HG03571 (cell line): ENCODE results near the gene TLR8.

Experiments used
- ATAC-seq: cut with Tn5 transposase; IDR thresholded peaks from one replicate; pipeline ENCODE4 v1.9.1; 2021; ENCODE audit not compliant: unreplicated experiment

The TLR8 gene

DNA sequence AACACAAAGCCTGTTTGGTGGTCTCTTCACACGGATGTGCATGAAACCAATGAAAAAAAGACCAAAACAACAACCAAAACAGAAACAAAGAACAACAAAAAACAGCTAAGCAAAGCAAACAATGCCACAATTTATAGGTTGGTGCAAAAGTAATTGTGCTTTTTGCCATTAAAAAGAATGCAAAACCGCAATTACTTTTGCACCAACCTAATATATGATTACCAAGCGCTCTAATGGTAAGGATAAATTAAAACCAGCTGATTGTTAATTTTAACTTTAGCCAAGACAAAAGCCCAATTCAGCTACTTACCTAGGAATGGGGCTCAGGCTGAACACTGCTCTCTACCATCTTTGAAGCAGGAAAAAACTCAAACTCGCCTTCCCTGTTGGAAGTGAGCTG is 39.1 kb downstream of the TLR8 start:
- no peak for ATAC-seq

DNA sequence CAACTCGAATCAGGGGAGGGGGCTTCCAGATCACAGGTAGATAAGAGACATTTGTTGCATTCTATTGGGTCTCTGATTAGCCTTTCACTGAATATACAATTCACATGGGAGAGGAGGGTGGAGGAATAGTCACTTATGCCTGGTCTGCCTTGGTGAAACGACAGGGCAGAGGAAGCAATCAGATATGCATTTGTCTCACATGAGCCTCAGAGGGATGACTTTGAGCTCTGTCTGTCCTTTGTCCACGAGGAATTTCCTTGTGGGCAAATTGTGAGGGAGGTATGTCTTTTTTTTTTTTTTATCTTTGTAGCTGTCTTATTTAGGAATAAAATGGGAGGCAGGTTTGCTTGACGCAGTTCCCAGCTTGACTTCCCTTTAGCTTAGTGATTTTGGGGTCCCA is 40.0 kb downstream of the TLR8 start:
- ATAC-seq, result no peak

DNA sequence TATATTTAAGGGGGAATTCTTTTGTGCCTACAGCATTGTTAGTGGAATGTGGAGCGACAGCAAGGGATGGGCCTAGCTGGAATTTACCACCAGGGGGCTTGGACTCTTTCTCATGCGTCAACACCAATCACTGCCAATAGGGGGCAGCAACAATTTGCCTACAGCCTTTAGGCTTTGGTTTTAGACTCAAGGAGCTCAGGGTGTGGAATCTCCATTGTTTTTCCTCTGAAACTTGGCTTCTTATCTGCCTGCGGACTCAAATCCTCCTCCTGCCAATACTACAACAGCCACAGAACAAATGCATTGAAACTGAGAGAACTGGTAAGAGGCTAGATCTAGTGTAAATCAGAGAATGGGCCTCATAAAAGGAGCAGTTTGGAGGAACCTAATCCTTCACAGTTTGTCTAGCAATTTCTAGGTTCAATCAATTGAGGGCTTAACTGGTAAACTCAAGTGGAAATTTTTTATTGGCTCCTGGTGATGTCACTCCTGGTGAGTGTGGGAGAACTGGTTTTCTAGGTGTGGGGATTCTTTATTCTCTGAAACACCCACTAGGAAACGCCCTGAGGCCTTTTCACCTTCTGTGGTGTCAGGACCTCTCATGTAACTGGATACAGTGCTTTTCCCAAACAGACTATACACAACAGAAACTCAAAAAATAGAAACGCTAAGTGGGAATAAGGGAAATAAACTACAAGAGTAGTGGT is 40.6 kb downstream of the TLR8 start:
- no peak for ATAC-seq

DNA sequence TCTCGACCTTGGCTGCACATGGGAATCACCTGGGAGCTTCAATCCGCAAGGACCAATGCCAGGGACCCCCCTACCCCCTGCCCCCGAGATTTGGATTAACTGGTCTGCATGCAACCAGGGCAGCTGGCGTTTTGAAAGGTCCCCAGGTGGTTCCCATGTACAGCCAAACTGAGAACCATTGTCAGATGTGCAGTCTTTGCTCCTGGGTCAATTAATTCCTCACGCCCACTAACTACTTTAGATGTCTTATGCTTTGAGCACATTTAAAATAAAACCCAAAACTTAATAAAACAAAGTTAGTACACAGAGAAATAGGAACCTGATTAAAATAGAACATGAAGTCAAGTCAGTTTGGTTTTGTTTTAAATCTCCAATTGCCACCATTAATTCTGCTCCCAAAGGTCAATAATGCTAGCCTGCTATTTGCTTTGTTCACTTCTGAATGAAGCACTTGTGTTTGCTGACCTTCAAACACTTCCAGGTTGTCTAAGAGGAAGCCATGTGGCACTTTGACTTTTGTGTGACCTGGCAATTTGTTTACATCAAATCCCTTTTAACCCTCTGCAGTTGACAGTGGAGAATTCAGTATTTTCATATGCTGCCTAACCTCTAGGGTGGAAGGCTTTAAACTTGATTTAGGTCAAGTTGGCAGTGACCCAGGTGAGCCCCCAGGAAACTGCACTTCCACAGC is 41.3 kb downstream of the TLR8 start:
- no peak for ATAC-seq

DNA sequence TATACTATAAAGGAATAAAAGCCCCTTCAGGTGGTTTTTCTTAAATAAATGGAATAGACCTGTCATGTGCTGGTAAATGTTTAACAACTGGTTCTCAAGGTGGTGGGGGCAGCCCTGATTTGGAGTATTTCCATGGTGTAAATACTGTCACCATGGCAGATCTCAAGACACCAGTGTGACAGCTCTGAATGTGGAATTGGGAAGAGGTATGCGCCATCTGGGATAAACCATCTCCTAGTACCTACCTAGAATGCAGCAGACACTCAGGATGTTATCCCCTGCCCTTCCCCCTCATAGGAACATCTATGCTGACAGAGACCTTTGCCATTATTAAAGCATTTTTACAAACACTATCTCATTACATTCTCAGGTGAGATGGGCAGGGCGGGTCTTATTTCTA is 42.1 kb downstream of the TLR8 start:
- no peak for ATAC-seq

DNA sequence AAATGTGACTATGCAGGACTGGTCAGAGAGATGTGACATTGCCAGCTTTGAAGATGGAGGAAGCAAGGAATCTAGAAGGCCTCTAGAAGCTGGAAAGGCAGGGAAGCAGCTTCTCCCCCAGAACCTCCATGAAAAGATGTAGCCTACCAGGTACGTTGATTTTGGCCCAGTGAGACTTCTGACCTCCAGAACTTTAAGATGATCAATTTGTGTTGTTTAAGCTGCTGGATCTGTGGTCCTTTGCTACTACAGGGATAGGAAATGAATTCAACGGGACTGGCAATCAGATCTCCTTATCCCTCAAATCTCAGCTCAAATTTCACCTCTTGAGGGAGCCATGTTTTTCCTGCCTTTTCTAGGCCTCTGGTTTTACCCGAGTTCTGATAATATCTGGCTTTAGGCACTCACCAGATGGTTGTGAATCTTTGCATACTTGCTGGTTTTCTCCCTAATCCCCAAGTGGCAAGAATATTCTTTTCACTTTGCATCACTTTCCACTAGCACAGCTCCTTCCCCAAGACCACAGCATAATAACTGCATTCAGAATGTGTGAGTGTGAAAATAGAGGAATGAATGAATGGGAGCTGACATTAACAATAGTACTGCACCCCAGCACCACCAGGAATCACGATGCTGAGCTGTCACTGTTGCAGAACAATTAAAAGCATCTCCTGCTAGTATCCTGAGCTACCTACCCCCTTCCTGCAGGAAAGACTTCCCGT is 42.9 kb downstream of the TLR8 start:
- ATAC-seq, result no peak

DNA sequence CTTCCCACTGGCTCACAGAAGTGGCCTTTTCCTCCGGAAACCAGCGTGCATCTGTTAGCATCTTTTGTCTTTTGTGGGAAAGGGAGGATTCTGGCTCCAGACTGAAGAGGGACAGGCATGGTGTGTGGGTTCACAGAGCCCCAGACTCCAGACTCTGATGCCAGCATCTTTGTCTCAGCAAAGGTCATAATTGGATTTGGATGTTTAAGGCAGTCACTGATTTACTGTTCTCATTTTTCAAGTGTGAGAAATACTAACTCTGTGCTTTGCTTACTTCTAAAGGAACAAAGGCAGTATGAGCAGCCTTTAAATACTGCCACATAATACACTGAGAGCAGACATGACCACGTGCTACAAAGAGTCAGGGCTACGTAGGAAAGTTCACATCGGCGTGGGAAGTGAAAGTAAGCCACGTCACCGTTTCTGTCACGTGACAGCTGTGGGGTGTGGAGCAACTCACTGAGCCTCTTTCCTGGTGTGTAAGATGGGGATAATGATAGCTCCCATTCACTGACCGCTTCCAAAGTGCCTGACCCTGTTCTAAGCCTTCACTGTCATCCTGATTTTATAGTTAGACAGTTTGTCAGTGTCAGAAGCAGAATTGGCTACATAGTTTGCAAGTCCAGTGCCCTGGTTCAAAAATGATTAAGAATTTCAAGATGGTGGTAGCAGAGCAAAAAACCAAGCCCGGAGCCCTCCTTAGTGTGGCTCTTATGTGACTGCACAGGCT is 43.7 kb downstream of the TLR8 start:
- peak; percentile 57 for ATAC-seq

DNA sequence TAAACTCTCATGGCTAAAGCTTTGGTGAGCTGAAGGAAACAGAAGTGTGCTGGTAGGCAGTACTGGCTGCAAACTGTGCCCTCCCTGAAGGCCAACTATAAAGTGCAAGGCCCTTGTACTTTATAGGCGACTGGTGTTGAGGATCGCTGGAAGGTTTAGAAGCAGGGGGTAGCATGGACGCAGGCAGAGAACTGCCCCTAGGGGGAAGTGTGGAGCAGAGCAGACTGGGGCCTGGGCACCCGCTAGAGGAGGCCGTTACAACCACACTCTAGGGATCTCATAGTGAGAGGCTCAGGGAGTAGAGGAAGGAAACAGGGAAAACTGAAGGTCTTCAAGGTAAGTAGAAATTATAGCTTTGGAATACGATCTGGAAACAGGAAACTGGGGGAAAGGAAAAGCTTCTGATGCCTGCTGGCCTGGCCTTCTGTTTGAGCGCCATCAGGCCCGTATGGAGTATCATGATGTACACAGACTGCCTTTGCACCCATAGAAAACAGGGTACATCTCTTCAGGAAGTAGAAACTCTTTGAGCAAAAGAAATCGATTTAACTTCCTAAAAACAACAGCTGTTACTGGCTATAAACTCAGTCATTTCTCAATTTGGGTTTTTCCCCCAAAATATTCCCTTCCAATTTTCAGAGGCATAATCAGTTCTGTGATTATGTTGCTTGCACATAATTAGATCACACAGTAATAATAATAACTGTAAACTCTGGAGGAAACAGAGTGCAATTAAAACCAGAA is 44.6 kb downstream of the TLR8 start:
- ATAC-seq, result peak; percentile 55

DNA sequence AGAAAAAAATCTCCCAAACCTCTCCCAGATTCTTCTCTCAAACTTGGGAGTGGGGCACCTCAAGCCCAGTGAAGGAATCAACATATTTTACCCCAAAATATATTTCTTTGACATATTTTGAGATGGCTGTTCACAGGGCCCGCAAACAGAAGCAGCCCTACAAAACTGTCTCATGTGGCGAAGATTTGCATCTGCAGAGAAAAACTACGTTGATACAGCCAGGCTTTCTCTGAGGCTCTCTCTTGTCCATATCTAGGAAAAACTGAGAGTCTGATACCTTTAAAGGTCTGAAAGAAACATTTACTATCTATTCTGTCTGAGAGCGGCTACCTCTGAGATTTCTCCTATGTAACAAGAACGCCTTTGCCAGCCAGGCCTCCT is 45.2 kb downstream of the TLR8 start:
- no peak for ATAC-seq

DNA sequence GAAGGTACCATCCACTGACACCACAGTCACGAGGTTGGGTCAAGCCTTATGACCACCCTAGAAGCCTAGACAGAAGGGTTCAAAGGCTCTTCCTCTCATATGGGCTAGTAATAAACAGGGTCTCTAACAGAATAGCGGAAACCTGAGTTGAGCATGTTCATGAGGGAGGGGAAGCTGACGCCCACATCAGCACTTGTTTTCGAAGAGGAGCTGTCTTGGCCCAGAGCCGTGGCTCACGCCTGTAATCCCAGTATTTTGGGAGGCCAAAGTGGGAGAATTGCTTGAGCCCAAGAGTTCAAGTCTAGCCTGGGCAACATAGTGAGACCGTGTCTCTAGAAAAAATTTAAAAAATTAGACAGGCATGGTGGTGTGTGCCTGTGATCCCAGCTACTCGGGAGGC is 47.0 kb downstream of the TLR8 start:
- ATAC-seq, result no peak

DNA sequence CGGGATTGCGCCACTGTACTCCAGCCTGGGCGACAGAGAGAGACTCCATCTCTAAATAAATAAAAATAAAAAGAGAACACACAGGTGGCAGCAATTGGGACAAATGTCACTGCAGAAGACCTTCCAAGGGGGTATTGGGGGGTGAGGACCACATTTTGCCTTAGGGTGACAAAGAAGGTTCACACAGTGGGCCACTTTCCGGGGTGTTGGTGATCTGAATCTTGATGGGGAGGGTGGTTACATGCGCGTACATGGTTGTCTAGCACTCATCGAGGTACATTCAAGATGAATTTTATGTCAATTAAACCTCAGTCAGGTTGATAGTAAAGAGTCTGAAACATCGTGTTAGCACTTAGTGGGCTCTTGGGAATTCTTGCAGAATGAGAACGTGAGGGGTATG is 48.0 kb downstream of the TLR8 start:
- ATAC-seq, result no peak

DNA sequence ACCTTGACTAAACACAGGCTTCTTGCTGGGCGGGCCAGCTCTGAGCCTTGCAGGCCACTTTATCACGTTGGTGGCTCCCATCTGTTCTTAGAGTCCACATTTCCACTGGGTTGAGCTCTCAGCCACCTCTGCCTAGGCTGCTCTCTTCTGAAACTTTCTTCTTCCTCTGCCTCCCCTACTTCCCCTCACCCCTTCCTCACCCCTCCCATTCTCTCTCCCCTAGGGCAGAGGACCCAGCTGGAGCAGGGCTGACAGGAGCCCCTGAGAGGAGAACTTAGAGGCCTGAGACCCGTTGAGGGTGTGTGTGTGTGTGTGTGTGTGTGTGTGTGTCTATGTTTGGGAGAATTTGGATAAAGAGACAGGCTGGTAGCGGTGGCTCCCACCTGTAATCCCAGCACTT is 48.6 kb downstream of the TLR8 start:
- ATAC-seq, result no peak

DNA sequence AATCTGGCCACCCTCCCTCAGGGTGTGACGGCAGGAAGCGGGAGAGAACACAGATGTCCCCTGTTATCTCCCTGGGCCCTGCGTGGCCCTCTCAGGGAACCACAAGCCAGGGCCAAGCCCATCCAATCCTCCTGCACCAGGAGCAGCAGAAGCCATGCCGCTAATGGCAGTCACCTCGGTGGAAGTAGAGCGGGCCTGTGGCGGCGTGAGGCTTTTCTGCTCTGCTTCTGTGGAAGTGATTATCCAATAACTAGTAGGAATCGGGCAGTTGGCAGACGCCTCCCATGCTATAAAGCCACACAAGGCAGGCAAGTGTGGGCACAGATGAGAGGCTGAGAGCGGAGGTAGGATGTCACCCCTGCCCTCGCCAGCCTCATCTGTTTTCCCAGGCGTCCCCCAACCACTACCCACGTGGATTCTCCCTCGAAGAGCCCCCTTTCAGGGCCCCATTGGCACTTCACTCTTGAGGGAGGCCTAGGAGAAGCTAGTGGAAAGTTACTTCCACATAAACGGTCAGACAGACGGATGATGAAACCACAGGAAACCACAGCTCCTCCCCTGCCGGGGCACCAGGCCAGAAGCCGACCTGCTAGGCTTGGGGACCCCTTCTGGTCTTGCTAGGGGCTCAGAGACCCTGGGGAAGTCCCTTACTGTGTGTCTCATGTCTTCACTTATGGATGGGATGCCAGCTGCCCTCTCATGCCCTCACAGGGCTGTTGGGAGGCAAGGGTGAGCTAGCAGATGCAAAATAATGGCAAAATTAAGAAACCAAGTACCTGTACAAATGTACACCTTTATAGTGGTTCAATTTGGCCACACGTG is 49.7 kb downstream of the TLR8 start:
- no peak for ATAC-seq

DNA sequence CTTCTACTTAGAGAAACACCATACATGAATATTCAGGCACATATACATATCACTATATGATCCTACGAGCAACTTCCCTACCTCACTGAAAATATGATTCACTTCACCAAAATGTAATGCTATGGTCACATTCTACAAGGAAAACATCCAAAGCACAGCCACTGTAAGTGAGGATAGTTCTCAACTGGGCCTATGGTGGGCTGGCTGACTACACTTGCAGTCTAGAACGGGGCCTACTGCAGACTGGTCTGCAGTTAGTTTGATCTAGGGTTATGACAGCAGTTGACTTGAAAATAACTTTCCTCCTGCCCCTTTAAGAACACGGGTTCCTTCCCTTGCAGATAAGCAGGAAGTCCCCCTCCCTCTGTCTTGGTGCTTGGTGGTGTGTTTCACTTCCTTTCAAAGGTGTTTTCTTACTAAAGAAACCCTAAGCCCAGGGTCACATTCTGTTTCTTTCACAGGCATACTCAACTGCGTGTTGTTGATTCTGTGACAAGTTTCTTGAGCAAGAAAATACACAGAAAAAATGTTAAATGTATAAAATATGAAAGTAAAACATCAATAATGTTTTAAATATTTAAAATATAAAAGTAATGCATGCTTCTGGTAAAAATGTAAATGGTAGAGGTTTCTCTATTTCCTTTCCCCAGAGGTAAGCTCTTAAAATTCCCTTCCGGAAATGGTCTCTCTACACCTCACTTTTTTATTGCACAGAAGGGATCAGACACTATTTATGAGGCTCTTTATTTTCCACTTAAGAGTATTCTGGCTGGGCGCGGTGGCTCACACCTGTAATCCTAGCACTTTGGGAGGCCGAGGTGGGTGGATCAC is 50.5 kb downstream of the TLR8 start:
- peak; percentile 49 for ATAC-seq

DNA sequence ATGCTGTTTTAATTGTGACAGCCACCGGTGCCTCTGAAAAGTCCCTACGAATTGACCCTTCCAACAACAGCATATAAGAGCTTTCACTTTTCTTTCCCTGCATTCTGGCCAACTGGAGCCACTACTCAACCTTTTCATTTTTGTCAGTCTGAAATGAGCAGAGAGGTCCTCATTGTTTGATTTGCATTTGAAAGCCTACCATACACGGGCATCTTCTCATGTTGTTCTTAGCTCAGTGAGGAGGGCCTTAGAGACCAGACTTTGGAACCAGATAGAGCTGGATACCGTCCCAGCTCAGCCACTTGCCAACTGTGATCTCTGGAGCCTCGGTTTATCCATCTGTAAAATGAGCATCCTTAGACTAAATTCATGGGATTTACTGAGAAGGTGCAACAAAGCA is 51.6 kb downstream of the TLR8 start:
- no peak for ATAC-seq

DNA sequence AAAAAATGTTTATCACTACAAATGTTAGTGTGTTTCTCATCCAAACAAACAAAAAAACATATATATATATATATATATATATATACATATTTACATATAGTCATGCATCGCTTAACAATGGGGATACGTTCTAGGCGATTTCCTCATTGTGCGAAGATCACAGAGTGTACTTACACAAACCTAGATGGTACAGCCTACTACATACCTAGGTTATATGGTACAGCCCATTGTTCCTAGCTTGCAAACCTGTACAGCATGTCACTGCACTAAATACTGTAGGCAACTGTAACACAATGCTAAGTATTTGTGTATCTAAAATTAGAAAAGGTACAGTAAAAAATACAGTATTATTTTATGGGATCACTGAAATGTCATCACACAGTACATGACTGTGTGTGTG is 52.0 kb downstream of the TLR8 start:
- ATAC-seq, result no peak

DNA sequence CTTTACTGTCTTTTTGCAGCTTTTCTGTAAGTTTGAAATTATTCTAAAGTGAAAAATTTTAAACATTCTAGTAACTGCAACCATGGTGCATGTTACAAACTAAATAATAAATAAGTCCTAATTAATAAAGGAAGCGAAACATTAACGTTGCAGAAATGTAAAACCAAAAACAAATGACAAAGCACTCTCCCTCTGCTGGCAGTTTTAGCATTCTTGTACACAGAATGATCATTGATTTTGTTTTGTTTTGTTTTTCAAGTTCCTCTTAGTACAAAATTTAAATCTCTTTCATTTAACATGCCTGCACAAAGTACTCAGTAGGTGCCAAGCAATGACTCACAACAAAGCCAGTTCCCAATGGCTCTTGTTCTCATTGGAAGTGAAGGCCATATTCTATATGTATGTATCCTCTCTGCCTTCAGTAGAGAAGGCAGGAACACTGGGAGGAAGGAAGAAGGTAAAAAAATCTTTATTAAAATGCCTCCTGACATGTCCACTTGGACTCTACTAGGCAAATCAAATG is 54.8 kb downstream of the TLR8 start:
- ATAC-seq, result no peak

DNA sequence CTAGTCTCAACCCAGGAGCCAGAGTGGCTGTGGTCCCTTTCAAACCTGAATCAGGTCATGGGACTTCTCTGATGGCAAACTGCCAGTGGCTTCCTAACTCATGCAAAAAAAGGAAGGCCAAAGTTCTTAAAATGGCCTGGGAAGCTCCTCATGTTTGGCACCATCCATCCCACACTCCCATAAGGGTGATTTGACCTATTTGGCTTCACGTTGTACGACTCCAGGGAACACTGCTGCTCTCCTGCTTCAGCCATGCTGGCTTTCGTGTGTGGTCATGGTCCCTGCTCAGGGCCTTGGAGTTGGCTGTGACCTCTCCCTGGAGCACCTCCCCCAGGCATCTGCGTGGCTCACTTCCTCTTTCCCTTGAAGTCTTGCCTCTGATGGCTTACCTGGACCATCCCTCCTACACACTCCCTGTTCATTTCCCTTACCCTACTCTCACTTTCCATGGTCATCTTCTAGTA is 55.7 kb downstream of the TLR8 start:
- peak; percentile 52 for ATAC-seq
